WTC11 (cell line): ENCODE results near the gene PPP1R15B. TPM values are rescaled to one million over a fixed set of nuclear protein-coding genes. Genes with fewer than 3 reads are reported as not detected.

Source experiments
- ESRRA ChIP-seq: sonication (generic); formaldehyde crosslinking; IDR thresholded peaks from 2 replicates; pipeline ENCODE4 v1.8.1; 2022; ENCODE audit warnings: mild to moderate bottlenecking, missing genetic modification reagents, borderline replicate concordance
- ETV6 ChIP-seq: sonication (generic); formaldehyde crosslinking; IDR thresholded peaks from 2 replicates; pipeline ENCODE4 v1.8.1; 2022; ENCODE audit warnings: mild to moderate bottlenecking, missing genetic modification reagents
- HMGA2 ChIP-seq: fragments of 250-450 bp; sonication (Bioruptor Pico); IDR thresholded peaks from 2 replicates; pipeline ENCODE4 v1.4.0; 2021; ENCODE audit warnings: mild to moderate bottlenecking, moderate library complexity
- JAZF1 ChIP-seq: fragments of 250-450 bp; sonication (Bioruptor Pico); IDR thresholded peaks from 2 replicates; pipeline ENCODE4 v1.9.0; 2021; ENCODE audit warnings: moderate library complexity, mild to moderate bottlenecking, inconsistent platforms
- JUN ChIP-seq: sonication (generic); formaldehyde crosslinking; IDR thresholded peaks from 2 replicates; pipeline ENCODE4 v1.8.0; 2023; ENCODE audit warnings: mild to moderate bottlenecking, missing genetic modification reagents
- MAX ChIP-seq: sonication (generic); formaldehyde crosslinking; IDR thresholded peaks from 2 replicates; pipeline ENCODE4 v1.8.0; 2022; ENCODE audit warnings: mild to moderate bottlenecking, missing genetic modification reagents
- PREB ChIP-seq: sonication (generic); formaldehyde crosslinking; IDR thresholded peaks from 2 replicates; pipeline ENCODE4 v1.8.1; 2022; ENCODE audit warnings: mild to moderate bottlenecking, missing genetic modification reagents, moderate library complexity, borderline replicate concordance
- SMAD3 ChIP-seq: sonication (generic); formaldehyde crosslinking; IDR thresholded peaks from 2 replicates; pipeline ENCODE4 v1.8.0; 2022; ENCODE audit warnings: missing genetic modification reagents, mild to moderate bottlenecking, borderline replicate concordance
- SMAD4 ChIP-seq: sonication (generic); formaldehyde crosslinking; IDR thresholded peaks from 2 replicates; pipeline ENCODE4 v1.8.0; 2022; ENCODE audit warnings: mild to moderate bottlenecking, missing genetic modification reagents
- ZNF425 ChIP-seq: fragments of 250-450 bp; sonication (Bioruptor Pico); conservative IDR thresholded peaks from 2 replicates; pipeline ENCODE4 v1.9.0; 2021; ENCODE audit warnings: mild to moderate bottlenecking
- ZNF532 ChIP-seq: fragments of 250-450 bp; sonication (Bioruptor Pico); IDR thresholded peaks from 2 replicates; pipeline ENCODE4 v1.9.0; 2021; ENCODE audit warnings: mild to moderate bottlenecking, borderline replicate concordance
- ZNF671 ChIP-seq: fragments of 250-450 bp; sonication (Bioruptor Pico); IDR thresholded peaks from 2 replicates; pipeline ENCODE4 v1.8.0; 2021; ENCODE audit warnings: mild to moderate bottlenecking
- total RNA-seq: library from RNA; stranded (reverse); gene quantifications from 3 replicates; pipeline ENCODE4 v1.2.3, GENCODE V29; 2021
- TF ChIP-seq, protein P1 (sequence below): sonication (generic); formaldehyde crosslinking; IDR thresholded peaks from 2 replicates; pipeline ENCODE4 v1.8.1; 2023; ENCODE audit warnings: mild to moderate bottlenecking, missing genetic modification reagents, moderate library complexity
- TF ChIP-seq, protein P2 (sequence below): fragments of 250-450 bp; sonication (Bioruptor Pico); IDR thresholded peaks from 2 replicates; pipeline ENCODE4 v1.9.0; 2021; ENCODE audit warnings: mild to moderate bottlenecking
- TF ChIP-seq, protein P3 (sequence below): sonication (generic); formaldehyde crosslinking; IDR thresholded peaks from 2 replicates; pipeline ENCODE4 v1.8.1; 2023; ENCODE audit warnings: mild to moderate bottlenecking, moderate library complexity, missing genetic modification reagents
- TF ChIP-seq, protein P4 (sequence below): sonication (generic); formaldehyde crosslinking; IDR thresholded peaks from 2 replicates; pipeline ENCODE4 v1.8.1; 2023; ENCODE audit warnings: mild to moderate bottlenecking, missing genetic modification reagents, moderate library complexity

Gene PPP1R15B
- total RNA-seq, 1 experiment from 2014 or later: 47.7 TPM

GRCh38 chr1:204363335-204364114, 48.1 kb downstream of the PPP1R15B start (continued):
- TF ChIP-seq, protein P1, sequence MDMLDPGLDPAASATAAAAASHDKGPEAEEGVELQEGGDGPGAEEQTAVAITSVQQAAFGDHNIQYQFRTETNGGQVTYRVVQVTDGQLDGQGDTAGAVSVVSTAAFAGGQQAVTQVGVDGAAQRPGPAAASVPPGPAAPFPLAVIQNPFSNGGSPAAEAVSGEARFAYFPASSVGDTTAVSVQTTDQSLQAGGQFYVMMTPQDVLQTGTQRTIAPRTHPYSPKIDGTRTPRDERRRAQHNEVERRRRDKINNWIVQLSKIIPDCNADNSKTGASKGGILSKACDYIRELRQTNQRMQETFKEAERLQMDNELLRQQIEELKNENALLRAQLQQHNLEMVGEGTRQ (CRISPR knock-in tag): no peak
- TF ChIP-seq JUN: no peak
- TF ChIP-seq, protein P2, sequence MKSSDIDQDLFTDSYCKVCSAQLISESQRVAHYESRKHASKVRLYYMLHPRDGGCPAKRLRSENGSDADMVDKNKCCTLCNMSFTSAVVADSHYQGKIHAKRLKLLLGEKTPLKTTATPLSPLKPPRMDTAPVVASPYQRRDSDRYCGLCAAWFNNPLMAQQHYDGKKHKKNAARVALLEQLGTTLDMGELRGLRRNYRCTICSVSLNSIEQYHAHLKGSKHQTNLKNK (CRISPR knock-in tag): no peak
- TF ChIP-seq ZNF671: no peak
- TF ChIP-seq JAZF1 (CRISPR knock-in tag): no peak
- TF ChIP-seq ESRRA (CRISPR knock-in tag): no peak
- peak; percentile 74 for TF ChIP-seq MAX (CRISPR knock-in tag)
- TF ChIP-seq ETV6 (CRISPR knock-in tag): peak; percentile 61; the same call in 1 of the 2 replicates
- no peak for TF ChIP-seq HMGA2 (CRISPR knock-in tag)
- TF ChIP-seq ZNF532 (CRISPR knock-in tag): no peak
- TF ChIP-seq, protein P3, sequence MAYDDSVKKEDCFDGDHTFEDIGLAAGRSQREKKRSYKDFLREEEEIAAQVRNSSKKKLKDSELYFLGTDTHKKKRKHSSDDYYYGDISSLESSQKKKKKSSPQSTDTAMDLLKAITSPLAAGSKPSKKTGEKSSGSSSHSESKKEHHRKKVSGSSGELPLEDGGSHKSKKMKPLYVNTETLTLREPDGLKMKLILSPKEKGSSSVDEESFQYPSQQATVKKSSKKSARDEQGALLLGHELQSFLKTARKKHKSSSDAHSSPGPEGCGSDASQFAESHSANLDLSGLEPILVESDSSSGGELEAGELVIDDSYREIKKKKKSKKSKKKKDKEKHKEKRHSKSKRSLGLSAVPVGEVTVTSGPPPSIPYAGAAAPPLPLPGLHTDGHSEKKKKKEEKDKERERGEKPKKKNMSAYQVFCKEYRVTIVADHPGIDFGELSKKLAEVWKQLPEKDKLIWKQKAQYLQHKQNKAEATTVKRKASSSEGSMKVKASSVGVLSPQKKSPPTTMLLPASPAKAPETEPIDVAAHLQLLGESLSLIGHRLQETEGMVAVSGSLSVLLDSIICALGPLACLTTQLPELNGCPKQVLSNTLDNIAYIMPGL: 0 out of 2 replicates have a peak, but pooled peaks have one; percentile 24
- TF ChIP-seq, protein P4, sequence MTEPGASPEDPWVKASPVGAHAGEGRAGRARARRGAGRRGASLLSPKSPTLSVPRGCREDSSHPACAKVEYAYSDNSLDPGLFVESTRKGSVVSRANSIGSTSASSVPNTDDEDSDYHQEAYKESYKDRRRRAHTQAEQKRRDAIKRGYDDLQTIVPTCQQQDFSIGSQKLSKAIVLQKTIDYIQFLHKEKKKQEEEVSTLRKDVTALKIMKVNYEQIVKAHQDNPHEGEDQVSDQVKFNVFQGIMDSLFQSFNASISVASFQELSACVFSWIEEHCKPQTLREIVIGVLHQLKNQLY (CRISPR knock-in tag): no peak
- TF ChIP-seq ZNF425: no peak
- TF ChIP-seq SMAD4 (CRISPR knock-in tag): no peak
- no peak for TF ChIP-seq SMAD3 (CRISPR knock-in tag)
- TF ChIP-seq PREB (CRISPR knock-in tag): no peak
- TF ChIP-seq, all 79 proteins: peak for 5
